Right cardiac atrium (tissue), 5 donors: ENCODE measurements around the gene TIGD2. TPM values are rescaled to one million over a fixed set of nuclear protein-coding genes. Genes with fewer than 3 reads are reported as not detected.
A peak's percentile ranks its signal among the peaks of the same experiment; 100 is the strongest.

Source experiments
- ATAC-seq, 2 donors: fragments of 200-7000 bp; cut with Tn5 transposase; one replicate each; pipeline versions ENCODE4 v1.8.0 to v1.9.1; 2020; ENCODE audit warnings: moderate library complexity in 2 of 2, mild to moderate bottlenecking in 1 of 2
- DNase-seq, 3 donors: peaks; one replicate each; pipeline ENCODE4 v3.0.0-alpha.2; 2020
- H3K27ac ChIP-seq: one replicate; pipeline ENCODE4 v1.5.1; 2013; ENCODE audit warnings: mild to moderate bottlenecking, low read length, control low read depth, moderate library complexity
- H3K27me3 ChIP-seq: one replicate; pipeline ENCODE4 v1.6.1; 2013; ENCODE audit not compliant: control insufficient read depth, insufficient read depth
- H3K4me1 ChIP-seq: one replicate; pipeline ENCODE4 v1.6.1; 2013; ENCODE audit warnings: low read length; ENCODE audit not compliant: control insufficient read depth, insufficient read depth
- H3K4me3 ChIP-seq: one replicate; pipeline ENCODE4 v1.5.1; 2013; ENCODE audit warnings: low read length, control low read depth
- H3K9me3 ChIP-seq: one replicate; pipeline ENCODE4 v1.6.1; 2013; ENCODE audit warnings: low read length; ENCODE audit not compliant: control insufficient read depth
- WGBS: extraction: QIAGEN DNeasy Blood & Tissue Kit; methylation state at CpG from one replicate; pipeline ENCODE4 v1.1.7; 2013; 5-methylcytosine and 5-hydroxymethylcytosine counted together
- intact Hi-C, 4 donors: fragments of 100-400 bp; cut with DNase I; formaldehyde crosslinking; loops; one replicate each; pipeline versions ENCODE4 v1.11.0 to v1.14.0; 2022 to 2023
- long read RNA-seq, 4 donors: library from polyadenylated mRNA; unstranded; transcript quantifications; one replicate each; pipeline ENCODE4 v2.0.0, GENCODE V29; 2020 to 2021
- polyA plus RNA-seq: library from polyadenylated mRNA; stranded (reverse); fragments of 200-250 nt; gene quantifications from one replicate; pipeline ENCODE4 v1.2.3, GENCODE V29; 2013
- total RNA-seq, 4 donors: library from RNA; stranded (reverse); fragmentation: NEBNext Ultra II Directional; extraction: Animal tissue kit (Norgen Biotek cat#: 25700); gene quantifications; one replicate each; pipeline ENCODE4 v1.2.1, GENCODE V29; 2021
- donor health status: healthy with polysubstance abuse.
- donor health status: DM: no; HTN: yes; CAD: no.
- donor health status: DM: no; HTN: no; CAD: no.
- donor health status: DM: no; HTN: yes; CAD: no; lungs with severe emphysema.
- donor health status: DM: yes; HTN: yes; CAD: no.

Gene TIGD2
- total RNA-seq, result 1 to 10 TPM; 1.8 to 2.8 (median 2.3) TPM
- 1.3 TPM for polyA plus RNA-seq
- long read RNA-seq, donor 1, transcript TIGD2-202 (2 exons, 3,217 nt), result major isoform, 7 of 7 reads
- long read RNA-seq, donor 1, partial matches to known transcripts, result 0 of 7 reads
- long read RNA-seq, donor 1, other reads (novel, unspliced or antisense), result 0 of 7 reads
- long read RNA-seq, donor 2, partial matches to known transcripts, result 0 of 1 reads
- long read RNA-seq, donor 2, other reads (novel, unspliced or antisense), result 0 of 1 reads
- long read RNA-seq, donor 3, transcript TIGD2-202 (2 exons, 3,217 nt), result major isoform, 7 of 7 reads
- long read RNA-seq, donor 3, partial matches to known transcripts, result 0 of 7 reads
- long read RNA-seq, donor 3, other reads (novel, unspliced or antisense), result 0 of 7 reads
- long read RNA-seq, donor 4, partial matches to known transcripts, result 0 of 4 reads
- long read RNA-seq, donor 4, other reads (novel, unspliced or antisense), result 0 of 4 reads

GRCh38 chr4:89110986-89111832, at the start of gene TIGD2:
Gene TIGD2, plus strand, starts transcription at chr4:89111533. Its CDS starts 1,442 bp downstream, at chr4:89112975.
- Histone ChIP-seq H3K27me3 (no peaks in the 10 kb centered on the region), H3K27ac (peak within 1 kb of the TSS; percentile 40), H3K9me3 (no peaks in the 10 kb centered on the region), H3K4me1 (peaks cover 3% of the 10 kb centered on the region), H3K4me3 (peak within 1 kb of the TSS; percentile 40)
- peak; percentile 90 to 96 (median 96) for DNase-seq
- WGBS, result under 1% methylated on average over 101 of the region's 101 CpGs
- peak; percentile 99 to 100 for ATAC-seq
- intact Hi-C loops, result no loop called here

DNA sequence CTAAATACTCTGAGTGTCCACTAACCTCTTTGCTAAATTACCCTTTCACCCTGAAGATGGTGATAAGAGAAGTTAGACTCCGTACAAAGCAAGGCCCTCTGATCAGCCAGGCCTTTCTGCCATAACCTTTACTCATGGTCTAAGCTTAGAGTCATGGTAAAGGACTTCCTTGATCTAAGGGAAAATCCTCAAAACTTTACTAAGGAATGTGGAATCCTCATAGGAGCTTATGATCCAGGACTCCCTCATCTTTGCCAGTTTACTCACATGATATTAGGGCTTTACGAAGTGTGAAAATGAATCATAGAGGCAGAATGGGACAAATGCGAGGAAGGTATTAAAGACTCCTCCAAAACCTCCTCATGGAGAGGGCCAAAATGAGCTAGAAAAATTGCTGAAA, 46.5 kb upstream of the TIGD2 start:
- Histone ChIP-seq H3K4me3 (no peak overlapping the region), H3K27ac (no peak overlapping the region), H3K4me1 (no peaks in the 10 kb centered on the region), H3K9me3 (no peaks in the 10 kb centered on the region), H3K27me3 (no peaks in the 10 kb centered on the region)
- DNase-seq (no peak), ATAC-seq (no peak)
- 86% methylated on average over 3 of the region's 3 CpGs for whole genome bisulfite sequencing
- intact Hi-C loops, result no loop called here

DNA sequence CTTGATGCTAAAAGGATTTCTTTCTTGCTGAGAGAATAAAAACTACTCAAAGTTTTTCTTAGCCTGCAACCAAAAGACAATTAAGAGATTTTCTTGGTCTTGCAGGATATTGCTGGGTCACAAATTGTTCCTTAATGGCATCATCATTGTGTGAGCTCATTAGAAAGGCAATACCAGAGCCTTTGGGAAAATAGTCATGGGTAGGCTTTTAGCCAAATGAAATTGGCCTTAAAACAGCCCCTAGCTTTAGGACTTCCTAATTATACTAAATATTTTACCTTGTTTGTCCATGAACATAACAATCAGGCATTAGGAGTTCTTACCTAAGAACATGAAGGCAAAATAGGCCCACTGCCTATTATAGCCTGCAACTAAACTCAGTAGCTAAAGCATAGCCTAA, 43.9 kb upstream of the TIGD2 start:
- ATAC-seq, result no peak
- intact Hi-C loops, result no loop called here

DNA sequence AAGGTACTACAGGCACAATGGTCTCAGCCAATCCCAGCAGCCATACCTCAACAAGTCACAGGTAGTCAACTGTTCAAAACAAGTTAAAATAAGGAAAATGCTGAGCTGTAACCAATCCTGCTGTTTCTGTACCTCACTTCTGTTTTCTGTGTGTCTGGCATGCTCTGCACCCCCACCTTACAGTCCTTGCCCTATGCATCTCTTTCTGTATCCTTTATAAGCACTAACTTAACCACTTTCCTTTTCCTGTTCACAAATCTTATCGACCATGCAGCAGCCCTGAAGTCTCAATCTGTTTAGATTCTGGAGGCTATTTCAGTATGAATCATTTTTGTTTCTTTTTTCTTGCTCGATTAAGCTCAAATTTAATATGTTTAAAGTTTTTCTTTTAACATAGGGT, 41.9 kb upstream of the TIGD2 start:
- Histone ChIP-seq H3K27ac (no peak overlapping the region), H3K4me3 (no peak overlapping the region), H3K4me1 (no peaks in the 10 kb centered on the region), H3K9me3 (no peaks in the 10 kb centered on the region), H3K27me3 (no peaks in the 10 kb centered on the region)
- ATAC-seq, result no peak
- intact Hi-C loops, result no loop called here
- DNase-seq, result no peak
- 48% methylated on average over 2 of the region's 2 CpGs for WGBS

More for the DNA sequence above, 43.9 kb upstream of the TIGD2 start:
- no peaks in the 10 kb centered on the region for H3K27me3 ChIP-seq
- no peak overlapping the region for H3K4me3 ChIP-seq
- DNase-seq, result no peak
- H3K27ac ChIP-seq, result no peak overlapping the region
- no peaks in the 10 kb centered on the region for H3K4me1 ChIP-seq
- no peaks in the 10 kb centered on the region for H3K9me3 ChIP-seq

DNA sequence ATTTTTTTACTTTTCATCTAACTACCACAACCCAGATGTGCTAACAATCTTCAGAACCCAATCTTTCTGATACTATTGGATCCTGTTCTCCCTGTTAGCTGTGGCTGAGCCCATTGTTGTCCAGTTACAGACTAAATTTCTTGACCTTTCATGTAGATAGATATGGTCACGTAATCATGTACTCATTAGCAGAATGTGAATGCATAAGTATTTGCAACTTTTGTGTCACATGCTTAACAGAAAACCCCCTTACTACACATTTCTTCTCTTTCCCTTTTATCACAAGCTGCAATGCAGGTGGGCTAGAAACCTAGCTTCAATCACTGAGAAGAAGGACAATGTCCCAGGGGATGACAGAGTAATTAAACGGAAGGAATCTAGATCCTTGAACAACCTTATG, 41.3 kb upstream of the TIGD2 start:
- no peak for DNase-seq
- intact Hi-C loops, result no loop called here
- Histone ChIP-seq H3K27ac (no peak overlapping the region), H3K27me3 (no peaks in the 10 kb centered on the region), H3K4me3 (no peak overlapping the region), H3K9me3 (no peaks in the 10 kb centered on the region), H3K4me1 (no peaks in the 10 kb centered on the region)
- 87% methylated on average over 2 of the region's 2 CpGs for WGBS
- ATAC-seq, result no peak

DNA sequence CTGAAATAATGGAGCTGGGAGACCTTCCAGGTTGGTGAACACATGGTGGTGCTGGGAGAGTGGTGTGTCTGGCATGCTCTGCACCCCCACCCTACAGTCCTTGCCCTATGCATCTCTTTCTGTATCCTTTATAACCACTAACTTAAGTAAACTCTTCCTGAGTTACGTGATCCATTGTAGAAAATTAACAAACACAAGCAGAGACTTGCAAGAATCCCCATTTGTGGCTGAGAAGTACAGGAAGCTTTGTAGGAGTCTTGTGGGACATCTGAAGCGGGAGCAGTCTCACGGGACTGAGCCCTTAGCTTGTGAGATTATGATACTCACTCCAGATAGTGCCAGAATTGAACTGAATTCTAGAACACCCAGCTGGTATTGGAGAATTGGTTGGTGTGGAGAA, 40.0 kb upstream of the TIGD2 start:
- DNase-seq (no peak), ATAC-seq (no peak)
- Histone ChIP-seq H3K4me1 (no peaks in the 10 kb centered on the region), H3K27ac (no peak overlapping the region), H3K9me3 (no peaks in the 10 kb centered on the region), H3K27me3 (no peaks in the 10 kb centered on the region), H3K4me3 (no peak overlapping the region)
- intact Hi-C loops, result no loop called here
- WGBS, result 79% methylated on average over 3 of the region's 3 CpGs

- 87% methylated on average over 1 of the region's 1 CpG for WGBS
- ATAC-seq (no peak), DNase-seq (no peak)
- Histone ChIP-seq H3K4me3 (no peak overlapping the region), H3K27ac (no peak overlapping the region), H3K9me3 (no peaks in the 10 kb centered on the region), H3K4me1 (no peaks in the 10 kb centered on the region), H3K27me3 (no peaks in the 10 kb centered on the region)
- intact Hi-C loops, result no loop called here
These were observed 38.4 kb upstream of the TIGD2 start for GRCh38 chr4:89072921-89073320.

DNA sequence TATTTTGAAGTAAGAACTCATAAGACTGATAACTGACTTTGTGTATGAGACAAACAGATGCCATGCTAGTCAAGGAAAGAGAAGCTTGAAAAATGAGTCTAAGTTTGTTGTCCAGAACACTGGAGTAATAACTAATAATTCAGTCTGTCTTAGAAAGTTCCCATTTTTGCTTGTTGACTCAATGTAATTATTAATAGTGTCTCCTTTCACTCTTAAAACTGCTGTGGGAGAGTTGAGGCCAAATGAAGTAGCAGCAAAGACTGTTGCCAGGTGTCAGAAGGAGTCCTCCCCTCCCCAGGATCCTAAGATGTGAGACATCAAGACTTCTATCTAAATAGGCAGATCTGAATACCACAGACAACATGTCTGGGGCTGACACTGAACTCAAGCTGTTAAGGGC, 33.6 kb upstream of the TIGD2 start:
- no peak for ATAC-seq
- intact Hi-C loops, result no loop called here
- no peak overlapping the region for H3K27ac ChIP-seq

DNA sequence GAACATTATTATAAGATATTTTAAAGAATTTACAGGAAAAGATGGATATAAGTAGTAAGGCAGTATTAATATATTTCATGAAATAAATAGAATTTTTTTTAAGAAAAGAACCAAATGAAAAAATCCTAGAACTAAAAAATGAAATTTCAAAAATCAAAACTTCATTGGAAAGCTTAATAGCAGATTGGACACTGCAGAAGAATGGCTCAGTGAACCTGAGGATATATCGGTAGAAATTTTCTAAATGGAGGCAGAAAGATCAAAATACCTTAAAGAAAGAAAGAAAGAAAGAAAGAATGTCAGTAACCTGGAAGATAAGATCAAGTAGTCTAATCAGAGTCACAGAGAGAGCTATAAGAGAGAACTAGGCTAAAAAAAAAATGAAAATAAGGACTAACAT, 33.0 kb upstream of the TIGD2 start:
- intact Hi-C loops, result no loop called here
- 97% methylated on average over 1 of the region's 1 CpG for WGBS
- Histone ChIP-seq H3K4me1 (no peaks in the 10 kb centered on the region), H3K27ac (no peak overlapping the region), H3K27me3 (no peaks in the 10 kb centered on the region), H3K4me3 (no peak overlapping the region), H3K9me3 (no peaks in the 10 kb centered on the region)
- DNase-seq (no peak), ATAC-seq (no peak)

More for the DNA sequence above, 33.6 kb upstream of the TIGD2 start:
- no peaks in the 10 kb centered on the region for H3K27me3 ChIP-seq
- no peak for DNase-seq
- H3K4me3 ChIP-seq, result no peak overlapping the region
- H3K9me3 ChIP-seq, result no peaks in the 10 kb centered on the region
- H3K4me1 ChIP-seq, result no peaks in the 10 kb centered on the region

DNA sequence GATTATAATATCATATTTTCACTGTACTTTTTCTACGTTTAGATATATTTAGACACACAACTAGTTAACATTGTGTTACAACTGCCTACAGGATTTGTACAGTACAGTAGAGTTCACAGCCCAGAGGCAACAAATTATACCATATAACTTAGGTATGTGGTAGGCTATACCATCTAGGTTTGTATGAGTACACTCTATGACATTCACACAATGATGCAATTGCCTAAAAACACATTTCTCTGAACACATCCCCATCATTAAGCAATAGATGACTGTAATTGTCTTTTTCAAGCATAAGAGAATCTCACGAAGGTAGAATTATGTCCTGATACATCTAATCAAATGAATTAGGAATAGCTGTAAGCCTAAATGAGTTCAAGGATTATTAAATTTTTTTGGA, 12.3 kb upstream of the TIGD2 start:
- 73% methylated on average over 2 of the region's 2 CpGs for WGBS

GRCh38 chr4:89099471-89099870, 11.9 kb upstream of the TIGD2 start:
- no peaks in the 10 kb centered on the region for H3K4me1 ChIP-seq
- ATAC-seq (no peak), DNase-seq (no peak)
- no peaks in the 10 kb centered on the region for H3K27me3 ChIP-seq
- 98% methylated on average over 1 of the region's 1 CpG for WGBS
- intact Hi-C loops, result no loop called here
- H3K27ac ChIP-seq, result no peak overlapping the region
- H3K9me3 ChIP-seq, result no peaks in the 10 kb centered on the region
- no peak overlapping the region for H3K4me3 ChIP-seq

More for the DNA sequence above, 12.3 kb upstream of the TIGD2 start:
- no peak overlapping the region for H3K27ac ChIP-seq
- DNase-seq (no peak), ATAC-seq (no peak)
- H3K9me3 ChIP-seq, result no peaks in the 10 kb centered on the region
- no peak overlapping the region for H3K4me3 ChIP-seq
- no peaks in the 10 kb centered on the region for H3K4me1 ChIP-seq
- intact Hi-C loops, result no loop called here
- no peaks in the 10 kb centered on the region for H3K27me3 ChIP-seq
